LNCAP (cell line): ENCODE results near the gene BEST3.

Experiments used
- TF ChIP-seq, protein P1 (sequence below): fragments of 450-650 bp; IDR thresholded peaks from 2 replicates; pipeline ENCODE4 v1.5.1; 2017; ENCODE audit warnings: mild to moderate bottlenecking

The BEST3 gene

DNA sequence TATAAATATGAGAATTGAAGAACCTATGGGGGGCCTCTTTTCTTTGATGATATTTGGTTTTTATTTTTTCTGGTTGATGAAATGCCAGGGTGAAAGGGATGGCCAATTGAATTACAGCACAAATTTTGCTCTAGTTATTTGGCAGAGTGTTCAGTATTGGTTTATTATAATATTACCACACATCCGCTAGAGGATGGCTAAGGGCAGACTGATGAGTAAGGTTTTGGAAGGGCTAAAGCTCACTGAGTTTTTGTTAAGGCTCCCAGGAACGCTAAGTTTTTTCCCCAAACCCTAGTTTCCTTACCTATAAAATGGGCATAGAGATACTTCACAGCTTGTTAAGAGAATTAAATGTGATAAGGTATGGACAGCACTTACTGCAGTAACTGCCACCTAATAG lies 54.1 kb downstream of the BEST3 start:
- TF ChIP-seq, protein P1, sequence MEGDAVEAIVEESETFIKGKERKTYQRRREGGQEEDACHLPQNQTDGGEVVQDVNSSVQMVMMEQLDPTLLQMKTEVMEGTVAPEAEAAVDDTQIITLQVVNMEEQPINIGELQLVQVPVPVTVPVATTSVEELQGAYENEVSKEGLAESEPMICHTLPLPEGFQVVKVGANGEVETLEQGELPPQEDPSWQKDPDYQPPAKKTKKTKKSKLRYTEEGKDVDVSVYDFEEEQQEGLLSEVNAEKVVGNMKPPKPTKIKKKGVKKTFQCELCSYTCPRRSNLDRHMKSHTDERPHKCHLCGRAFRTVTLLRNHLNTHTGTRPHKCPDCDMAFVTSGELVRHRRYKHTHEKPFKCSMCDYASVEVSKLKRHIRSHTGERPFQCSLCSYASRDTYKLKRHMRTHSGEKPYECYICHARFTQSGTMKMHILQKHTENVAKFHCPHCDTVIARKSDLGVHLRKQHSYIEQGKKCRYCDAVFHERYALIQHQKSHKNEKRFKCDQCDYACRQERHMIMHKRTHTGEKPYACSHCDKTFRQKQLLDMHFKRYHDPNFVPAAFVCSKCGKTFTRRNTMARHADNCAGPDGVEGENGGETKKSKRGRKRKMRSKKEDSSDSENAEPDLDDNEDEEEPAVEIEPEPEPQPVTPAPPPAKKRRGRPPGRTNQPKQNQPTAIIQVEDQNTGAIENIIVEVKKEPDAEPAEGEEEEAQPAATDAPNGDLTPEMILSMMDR = no peak

GRCh38 chr12:69644511-69644910 lies 54.6 kb downstream of the BEST3 start:
- TF ChIP-seq, protein P1 = no peak

DNA sequence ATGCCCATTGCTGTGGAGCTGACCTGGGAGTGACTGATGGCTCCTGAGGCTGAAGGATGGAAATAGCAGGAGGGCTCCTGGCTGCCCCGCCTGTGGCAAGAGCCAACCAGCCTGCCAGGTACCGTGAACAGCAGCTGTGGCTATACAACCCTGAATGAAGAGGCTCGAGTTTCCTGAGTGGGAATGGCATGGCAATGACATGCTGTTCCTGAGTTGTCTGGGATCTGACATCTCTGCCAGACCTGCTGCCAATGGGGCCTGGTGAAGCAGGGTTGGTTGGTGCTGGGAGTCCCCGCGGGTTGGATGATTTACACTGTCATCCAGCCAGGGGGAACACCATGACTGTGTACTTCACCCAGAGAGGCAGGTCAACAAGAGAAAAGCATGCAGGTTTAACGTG lies 56.6 kb downstream of the BEST3 start:
- TF ChIP-seq, protein P1 = no peak

DNA sequence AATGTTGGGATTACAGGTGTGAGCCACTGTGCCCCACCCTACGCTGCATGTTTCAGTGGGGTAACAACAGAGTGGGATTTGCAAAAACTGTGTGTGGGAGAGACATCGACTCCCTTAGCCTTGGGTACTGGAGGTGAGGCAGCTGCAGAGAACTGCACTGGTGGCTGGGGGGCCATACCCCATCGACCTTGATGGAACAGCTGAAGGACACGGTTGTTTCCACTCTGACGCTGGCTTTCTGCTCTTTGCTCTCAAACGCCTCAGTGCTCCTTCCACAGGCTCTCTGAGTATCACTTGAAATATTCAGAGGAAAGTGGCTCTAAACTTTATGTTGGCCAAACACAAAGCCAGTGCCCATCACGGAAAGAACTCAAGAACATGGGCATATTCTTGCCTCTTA lies 57.6 kb downstream of the BEST3 start:
- TF ChIP-seq, protein P1 = no peak

- TF ChIP-seq, protein P1 = peak; percentile 92
Measured at GRCh38 chr12:69639400-69640016, 59.6 kb downstream of the BEST3 start.

DNA sequence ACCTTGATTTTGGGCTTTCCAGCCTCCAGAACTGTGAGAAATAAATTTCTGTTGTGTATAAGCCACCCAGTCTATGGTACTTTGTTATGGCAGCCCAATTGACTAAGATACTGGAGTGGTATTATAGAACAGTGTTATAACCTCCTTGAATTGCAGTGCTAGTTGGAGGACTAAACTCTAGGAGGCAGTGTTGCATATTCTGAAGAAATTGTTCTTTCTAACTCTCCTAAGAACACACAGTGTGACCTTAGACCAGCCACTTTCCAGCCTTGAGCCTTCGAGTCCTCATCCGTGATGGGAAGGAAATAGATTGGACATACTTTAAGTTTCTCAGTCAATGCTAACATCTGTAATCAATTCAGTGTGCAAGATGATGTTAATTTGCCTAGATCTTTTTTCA lies 66.0 kb downstream of the BEST3 start:
- TF ChIP-seq, protein P1 = peak; percentile 25; the same call in 1 of the 2 replicates

- TF ChIP-seq, protein P1 = no peak
Measured at GRCh38 chr12:69630191-69630590, 68.9 kb downstream of the BEST3 start.

- TF ChIP-seq, protein P1 = no peak
Measured at GRCh38 chr12:69627501-69627900, 71.6 kb downstream of the BEST3 start.
